ENCODE results near the gene FGF6. TPM values are rescaled to one million over a fixed set of nuclear protein-coding genes. Genes with fewer than 3 reads are reported as not detected.

FGF6 gene, protein sequence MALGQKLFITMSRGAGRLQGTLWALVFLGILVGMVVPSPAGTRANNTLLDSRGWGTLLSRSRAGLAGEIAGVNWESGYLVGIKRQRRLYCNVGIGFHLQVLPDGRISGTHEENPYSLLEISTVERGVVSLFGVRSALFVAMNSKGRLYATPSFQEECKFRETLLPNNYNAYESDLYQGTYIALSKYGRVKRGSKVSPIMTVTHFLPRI
- not detected for total RNA-seq
- polyA plus RNA-seq (2013, experiment 1 of 2): not detected
- not detected for polyA plus RNA-seq (2013, experiment 2 of 2)
- long read RNA-seq, experiment 1: 0 reads
- long read RNA-seq, experiment 2: 0 reads
- long read RNA-seq, experiment 3: 0 reads
- long read RNA-seq, experiment 4: 0 reads

DNA sequence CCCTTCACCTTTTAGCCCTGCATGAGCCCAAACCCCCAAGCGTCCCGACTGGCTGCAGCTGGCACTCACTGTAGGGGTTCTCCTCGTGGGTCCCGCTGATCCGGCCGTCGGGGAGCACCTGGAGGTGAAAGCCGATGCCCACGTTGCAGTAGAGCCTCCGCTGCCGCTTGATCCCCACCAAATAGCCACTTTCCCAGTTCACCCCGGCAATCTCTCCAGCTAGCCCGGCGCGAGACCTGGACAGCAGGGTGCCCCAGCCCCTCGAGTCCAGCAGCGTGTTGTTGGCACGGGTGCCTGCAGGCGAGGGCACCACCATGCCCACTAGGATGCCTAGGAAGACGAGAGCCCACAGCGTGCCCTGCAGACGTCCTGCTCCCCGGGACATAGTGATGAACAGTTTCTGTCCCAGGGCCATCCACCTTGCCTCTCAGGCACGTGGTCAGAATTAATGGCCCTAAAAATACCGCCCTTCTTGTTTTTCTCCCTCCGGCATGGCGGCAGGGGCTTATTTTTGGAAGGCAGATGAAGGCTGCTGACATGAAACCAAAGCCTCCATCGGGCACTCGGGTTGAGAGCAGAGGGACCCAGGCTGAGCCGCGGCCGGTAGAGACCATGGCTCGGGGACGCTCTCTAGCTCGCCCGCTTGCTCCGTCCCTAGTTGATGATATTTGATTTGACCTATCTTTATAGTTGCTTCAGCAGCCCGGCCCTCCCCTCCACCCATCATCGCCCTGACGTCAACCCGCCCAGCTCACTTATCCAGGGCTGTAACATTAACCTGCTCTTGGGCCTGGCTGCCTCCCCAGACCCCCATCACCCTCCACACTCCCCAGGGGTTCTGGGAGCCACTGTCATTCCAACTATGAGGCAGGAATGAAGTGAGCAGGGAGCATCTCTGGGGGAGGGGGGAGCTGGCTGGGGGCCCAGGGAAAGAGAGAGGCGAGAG is at the start of gene FGF6:
FGF6 (minus strand) TSS at position 660 of the 946 bp plus-strand sequence; CDS start at position 415, 245 bp downstream.
- H3K27ac Mint-ChIP-seq: no peak within 1 kb of the TSS
- H3K4me1 Mint-ChIP-seq: peaks cover 50% of the 10 kb centered on the region
- H3K9me3 Mint-ChIP-seq: no peaks in the 10 kb centered on the region
- Histone ChIP-seq H3K4me3 (ENCODE audit: low read length) (no peak within 1 kb of the TSS), H3K9ac (ENCODE audit: extremely low read depth, low read length, poor library complexity, severe bottlenecking) (no peak within 1 kb of the TSS), H3K9me3 (ENCODE audit: control insufficient read depth, low read length) (no peaks in the 10 kb centered on the region), H3K4me1 (ENCODE audit: control insufficient read depth, insufficient read depth, low read length) (peaks cover 16% of the 10 kb centered on the region), H3K36me3 (ENCODE audit: control insufficient read depth, insufficient read depth, low read length) (no peaks in the 10 kb centered on the region), H3K27ac (ENCODE audit: low read depth, low read length) (no peak within 1 kb of the TSS), H3K27me3 (ENCODE audit: control insufficient read depth, insufficient read depth, low read length, poor library complexity, severe bottlenecking) (peaks cover 41% of the 10 kb centered on the region)
- WGBS, 2 experiments (ENCODE audit: insufficient coverage in 1 of 2, insufficient read length in 1 of 2): 91 to 94% methylated on average over 33 to 42 of the region's 42 CpGs
- H3K27me3 Mint-ChIP-seq (ENCODE audit: insufficient read depth): peaks cover 82% of the 10 kb centered on the region
- no peak within 1 kb of the TSS for H3K4me3 Mint-ChIP-seq
- TF ChIP-seq, protein P1, sequence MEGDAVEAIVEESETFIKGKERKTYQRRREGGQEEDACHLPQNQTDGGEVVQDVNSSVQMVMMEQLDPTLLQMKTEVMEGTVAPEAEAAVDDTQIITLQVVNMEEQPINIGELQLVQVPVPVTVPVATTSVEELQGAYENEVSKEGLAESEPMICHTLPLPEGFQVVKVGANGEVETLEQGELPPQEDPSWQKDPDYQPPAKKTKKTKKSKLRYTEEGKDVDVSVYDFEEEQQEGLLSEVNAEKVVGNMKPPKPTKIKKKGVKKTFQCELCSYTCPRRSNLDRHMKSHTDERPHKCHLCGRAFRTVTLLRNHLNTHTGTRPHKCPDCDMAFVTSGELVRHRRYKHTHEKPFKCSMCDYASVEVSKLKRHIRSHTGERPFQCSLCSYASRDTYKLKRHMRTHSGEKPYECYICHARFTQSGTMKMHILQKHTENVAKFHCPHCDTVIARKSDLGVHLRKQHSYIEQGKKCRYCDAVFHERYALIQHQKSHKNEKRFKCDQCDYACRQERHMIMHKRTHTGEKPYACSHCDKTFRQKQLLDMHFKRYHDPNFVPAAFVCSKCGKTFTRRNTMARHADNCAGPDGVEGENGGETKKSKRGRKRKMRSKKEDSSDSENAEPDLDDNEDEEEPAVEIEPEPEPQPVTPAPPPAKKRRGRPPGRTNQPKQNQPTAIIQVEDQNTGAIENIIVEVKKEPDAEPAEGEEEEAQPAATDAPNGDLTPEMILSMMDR (conservative IDR thresholded peaks at IDR 0.05): no peak
- H3K36me3 Mint-ChIP-seq (ENCODE audit: low read depth): no peaks in the 10 kb centered on the region
- peak; percentile 46 for DNase-seq

DNA sequence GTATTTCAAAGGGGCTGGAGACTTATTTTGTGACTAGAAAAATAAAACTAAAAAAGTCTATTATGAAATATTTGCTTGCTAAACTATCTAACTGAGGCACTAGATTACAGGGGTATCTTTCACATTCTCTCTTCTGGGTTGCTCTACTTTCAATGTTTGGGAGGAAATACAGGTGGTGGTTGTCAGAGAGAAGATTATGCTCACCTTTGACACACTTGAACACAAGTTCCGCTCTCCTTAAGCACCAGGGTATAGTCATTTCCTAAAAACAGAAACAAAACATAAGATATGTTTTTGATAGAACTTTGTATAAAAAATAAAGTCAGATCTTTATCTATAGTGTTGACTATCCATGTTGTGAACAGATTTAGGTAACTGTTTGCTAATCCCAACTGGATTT is 45.4 kb upstream of the FGF6 start:
- no peaks in the 10 kb centered on the region for H3K27me3 ChIP-seq (ENCODE audit: control insufficient read depth, insufficient read depth, low read length, poor library complexity, severe bottlenecking)
- DNase-seq: no peak
- no peak overlapping the region for H3K4me3 ChIP-seq (ENCODE audit: low read length)
- TF ChIP-seq, protein P1 (conservative IDR thresholded peaks at IDR 0.05): no peak
- H3K9ac ChIP-seq (ENCODE audit: extremely low read depth, low read length, poor library complexity, severe bottlenecking): no peak overlapping the region
- no CpG with 5 or more reads among the region's 1 CpG for WGBS, 2 experiments (ENCODE audit: insufficient coverage in 1 of 2, insufficient read length in 1 of 2)
- Mint-ChIP-seq H3K4me1 (peaks cover 9% of the 10 kb centered on the region), H3K9me3 (no peaks in the 10 kb centered on the region), H3K27ac (no peak overlapping the region), H3K36me3 (ENCODE audit: low read depth) (peaks cover 16% of the 10 kb centered on the region), H3K4me3 (no peak overlapping the region), H3K27me3 (ENCODE audit: insufficient read depth) (no peaks in the 10 kb centered on the region)
- H3K4me1 ChIP-seq (ENCODE audit: control insufficient read depth, insufficient read depth, low read length): no peaks in the 10 kb centered on the region
- H3K27ac ChIP-seq (ENCODE audit: low read depth, low read length): no peak overlapping the region
- H3K36me3 ChIP-seq (ENCODE audit: control insufficient read depth, insufficient read depth, low read length): peaks cover 32% of the 10 kb centered on the region
- no peaks in the 10 kb centered on the region for H3K9me3 ChIP-seq (ENCODE audit: control insufficient read depth, low read length)

DNA sequence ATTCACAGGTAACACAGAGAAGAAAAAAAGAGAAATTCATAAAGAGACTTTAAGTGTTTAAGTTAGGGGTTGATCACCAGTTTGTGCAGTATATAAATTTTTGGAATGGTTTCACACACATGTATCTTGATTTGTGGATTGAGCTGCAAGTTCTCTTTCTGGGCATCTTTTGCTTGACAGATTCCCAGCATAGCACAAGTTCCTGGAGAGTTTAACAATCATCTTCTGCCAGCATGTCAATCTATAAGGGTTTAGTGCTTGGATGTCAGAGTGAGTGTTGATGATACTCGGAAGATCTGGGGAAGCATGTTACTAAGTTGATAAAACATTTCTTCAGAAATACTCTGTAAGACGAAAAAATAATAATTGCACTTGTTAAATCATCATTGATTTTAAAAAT is 43.9 kb upstream of the FGF6 start:
- DNase-seq: no peak
- peaks cover 9% of the 10 kb centered on the region for H3K4me1 Mint-ChIP-seq
- no peaks in the 10 kb centered on the region for H3K9me3 Mint-ChIP-seq
- no peaks in the 10 kb centered on the region for H3K27me3 ChIP-seq (ENCODE audit: control insufficient read depth, insufficient read depth, low read length, poor library complexity, severe bottlenecking)
- H3K27ac ChIP-seq (ENCODE audit: low read depth, low read length): no peak overlapping the region
- H3K9me3 ChIP-seq (ENCODE audit: control insufficient read depth, low read length): no peaks in the 10 kb centered on the region
- peaks cover 15% of the 10 kb centered on the region for H3K36me3 Mint-ChIP-seq (ENCODE audit: low read depth)
- WGBS, 2 experiments (ENCODE audit: insufficient coverage in 1 of 2, insufficient read length in 1 of 2): 100% methylated on average over 1 of the region's 2 CpGs; no CpG with 5 or more reads in 1 of the 2 experiments
- H3K4me3 ChIP-seq (ENCODE audit: low read length): no peak overlapping the region
- H3K36me3 ChIP-seq (ENCODE audit: control insufficient read depth, insufficient read depth, low read length): peaks cover 30% of the 10 kb centered on the region
- H3K27ac Mint-ChIP-seq: no peak overlapping the region
- no peak overlapping the region for H3K4me3 Mint-ChIP-seq
- TF ChIP-seq, protein P1 (conservative IDR thresholded peaks at IDR 0.05): no peak
- H3K4me1 ChIP-seq (ENCODE audit: control insufficient read depth, insufficient read depth, low read length): no peaks in the 10 kb centered on the region
- no peaks in the 10 kb centered on the region for H3K27me3 Mint-ChIP-seq (ENCODE audit: insufficient read depth)
- H3K9ac ChIP-seq (ENCODE audit: extremely low read depth, low read length, poor library complexity, severe bottlenecking): no peak overlapping the region

All from endodermal cell (in vitro differentiated cells).